Fibroblast of peridontal ligament (primary cell): Measurements from ENCODE around the gene BCAP29.

ENCODE experiments used
- DNase-seq: peaks from one replicate; pipeline ENCODE4 v3.0.0-alpha.2; 2010; ENCODE audit errors: extremely low read depth

BCAP29 gene

DNA sequence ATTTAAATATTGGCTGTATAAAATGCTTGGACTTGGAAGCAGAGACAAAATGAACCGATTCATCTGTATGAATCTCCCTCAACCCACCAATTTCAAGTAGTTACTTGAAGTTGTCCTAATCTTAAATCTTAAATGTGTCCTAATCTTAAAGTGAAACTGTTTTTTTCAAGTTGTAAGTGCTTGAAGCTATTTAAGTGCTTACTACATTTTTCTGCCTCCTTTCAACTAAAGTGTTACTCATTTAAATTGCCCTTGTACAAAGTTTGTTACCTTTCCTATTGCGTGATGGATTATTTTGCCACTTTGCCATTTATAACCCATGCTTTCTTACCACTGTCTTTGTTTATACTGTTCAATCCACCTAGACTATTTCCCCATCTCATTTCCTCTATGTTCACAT lies 2.8 kb downstream of the BCAP29 start:
- peak; percentile 28 for DNase-seq

DNA sequence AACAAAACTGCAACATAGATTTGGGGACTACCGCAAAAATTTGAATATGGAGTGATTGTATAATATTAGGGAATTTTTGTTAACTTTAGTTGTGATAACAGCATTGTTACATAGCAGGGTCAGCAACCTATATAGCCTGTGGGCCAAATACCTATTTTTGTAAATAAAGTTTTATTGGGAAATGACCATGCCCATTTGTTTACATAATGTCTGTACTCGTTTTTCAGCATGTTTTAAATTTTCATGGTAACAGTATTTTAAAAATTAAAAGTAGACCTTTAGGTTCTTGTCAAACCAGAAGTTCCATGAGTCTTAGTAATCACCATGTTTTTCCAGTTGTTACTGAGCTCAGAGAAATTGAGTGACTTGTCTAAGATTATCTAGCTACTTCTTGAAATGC lies 4.7 kb downstream of the BCAP29 start:
- DNase-seq: no peak

DNA sequence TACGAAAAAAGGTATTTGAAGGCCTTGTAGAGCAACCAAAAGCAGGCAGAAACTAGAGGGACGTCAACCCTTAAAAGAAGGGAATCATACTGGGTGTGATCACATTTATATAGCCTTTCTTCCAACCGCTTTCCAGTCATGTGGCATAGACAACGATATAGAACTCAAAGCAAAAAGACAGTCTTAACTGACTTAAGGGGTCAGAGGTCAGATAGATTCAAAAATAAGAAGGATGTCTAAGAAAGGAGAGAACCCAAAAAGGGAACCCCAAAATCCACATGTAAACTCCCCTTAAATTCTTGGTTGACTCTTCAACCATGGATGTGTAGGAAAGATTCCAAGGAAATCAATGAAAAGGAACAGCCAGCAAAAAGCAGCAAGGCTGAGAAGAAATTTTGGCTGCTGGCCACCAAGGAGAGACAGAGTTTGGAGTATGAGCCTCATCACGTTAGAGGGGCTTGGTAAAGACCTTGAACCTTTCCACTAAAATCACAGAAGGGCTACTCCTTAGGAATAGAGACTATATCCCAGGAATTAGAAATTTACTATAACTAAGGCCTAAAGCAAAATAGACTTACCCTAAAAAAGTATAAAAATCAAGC lies 8.6 kb downstream of the BCAP29 start:
- DNase-seq: no peak

- DNase-seq: peak; percentile 46
Measured at GRCh38 chr7:107591421-107591820, 11.4 kb downstream of the BCAP29 start.

- peak; percentile 80 for DNase-seq
Measured at GRCh38 chr7:107592361-107593024, 12.4 kb downstream of the BCAP29 start.

- no peak for DNase-seq
Measured at GRCh38 chr7:107593025-107593410, 13.0 kb downstream of the BCAP29 start.

DNA sequence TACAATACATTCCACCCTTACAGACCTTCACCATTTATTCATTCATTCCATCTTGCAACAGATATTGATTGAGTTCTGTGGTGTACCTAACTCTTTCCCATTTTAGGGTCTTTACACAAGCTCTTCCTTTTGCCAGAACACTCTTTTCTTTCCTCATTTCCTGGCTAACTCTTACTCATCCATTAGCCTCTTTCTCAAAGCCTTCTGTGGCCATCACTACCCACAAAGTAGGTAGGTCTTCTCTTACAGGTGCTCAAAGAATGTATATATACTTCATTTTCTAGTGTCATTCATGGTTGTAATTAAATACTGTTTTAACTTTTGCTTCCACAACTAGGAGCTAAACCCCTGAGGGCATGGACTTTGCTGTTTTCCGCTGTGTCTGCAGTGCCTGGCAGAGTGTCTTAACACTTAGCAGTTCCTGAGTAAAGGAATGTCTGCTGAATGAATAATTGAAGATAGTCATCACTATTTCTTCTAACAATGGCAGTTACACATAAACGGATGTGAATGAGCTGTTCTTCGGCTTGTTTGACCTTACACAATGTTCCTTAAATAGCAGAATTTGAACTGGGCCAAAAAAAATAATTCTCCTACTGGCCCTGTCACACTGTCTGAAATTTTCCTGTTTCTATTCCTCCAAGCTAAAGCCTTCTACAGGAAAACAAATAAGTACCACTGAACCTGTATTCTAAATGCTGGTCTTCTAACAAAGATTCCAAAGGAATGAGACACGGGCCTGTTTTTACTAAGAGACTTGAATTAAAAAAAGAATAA lies 15.1 kb downstream of the BCAP29 start:
- DNase-seq: peak; percentile 86

DNA sequence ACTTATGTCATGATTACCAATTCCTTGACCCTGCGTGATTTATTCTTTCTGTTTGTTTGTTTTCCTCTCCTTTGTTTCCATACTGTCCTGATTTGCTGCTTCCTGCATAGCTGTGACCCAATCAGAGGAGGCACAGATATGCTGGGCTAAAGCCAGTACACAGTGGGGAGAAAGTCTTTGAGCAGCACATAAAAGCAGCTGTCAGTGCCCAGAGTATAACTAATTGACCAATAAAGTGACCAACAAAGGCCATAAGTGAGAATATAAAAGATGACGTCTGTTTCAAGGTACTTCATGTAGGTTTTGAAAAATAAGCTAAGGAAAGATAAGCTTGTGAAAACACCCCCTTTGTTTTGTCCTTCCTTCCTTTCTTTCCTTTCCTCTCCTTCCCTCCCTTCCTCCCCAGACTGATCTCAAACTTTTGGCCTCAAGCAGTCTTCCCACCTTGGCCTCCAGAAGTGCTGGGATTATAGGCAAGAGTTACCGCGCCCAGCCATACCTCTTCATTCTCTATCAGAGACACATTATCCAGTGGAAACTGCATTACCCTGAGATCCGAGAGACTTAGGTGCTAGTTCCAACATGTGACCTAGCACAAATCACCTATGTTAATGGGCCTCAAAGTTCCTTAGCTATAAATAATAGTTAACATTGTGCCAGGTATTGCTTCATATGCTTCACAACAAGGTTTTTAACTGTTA lies 17.0 kb downstream of the BCAP29 start:
- DNase-seq: no peak

DNA sequence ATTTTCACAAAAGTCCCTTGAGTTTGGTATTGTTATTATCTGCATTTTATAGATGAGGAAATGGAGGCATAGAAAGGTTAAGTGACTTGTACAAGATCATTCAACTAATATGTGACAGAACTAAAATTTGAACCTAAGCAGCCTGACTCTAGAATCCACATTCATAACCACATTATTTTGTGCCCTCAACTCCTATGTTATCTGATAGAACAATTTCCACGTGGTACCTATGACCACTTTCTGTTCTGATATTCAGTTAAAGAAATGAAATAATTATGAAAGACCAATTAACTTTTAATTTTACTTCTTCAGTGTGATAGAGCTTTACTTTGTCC lies 17.5 kb downstream of the BCAP29 start:
- DNase-seq: no peak

DNA sequence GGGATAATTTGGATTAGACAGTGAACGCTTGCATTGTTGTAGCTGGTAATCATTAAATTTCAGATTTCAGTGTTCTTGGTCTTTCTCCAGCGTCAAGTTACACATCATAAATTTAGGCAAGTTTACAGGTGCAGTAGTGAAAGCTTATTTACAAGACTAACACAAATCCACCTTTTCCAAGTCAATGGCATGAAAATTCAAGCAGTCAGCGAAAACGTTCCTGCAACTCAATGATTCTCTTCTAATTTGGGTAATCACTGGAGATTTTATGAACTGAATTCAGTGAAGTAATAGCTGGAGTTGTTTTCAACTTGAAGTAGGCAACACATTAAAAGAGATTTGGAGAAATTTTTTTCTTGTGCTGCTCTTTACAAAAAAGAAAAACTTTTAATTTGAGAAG lies 17.9 kb downstream of the BCAP29 start:
- no peak for DNase-seq

DNA sequence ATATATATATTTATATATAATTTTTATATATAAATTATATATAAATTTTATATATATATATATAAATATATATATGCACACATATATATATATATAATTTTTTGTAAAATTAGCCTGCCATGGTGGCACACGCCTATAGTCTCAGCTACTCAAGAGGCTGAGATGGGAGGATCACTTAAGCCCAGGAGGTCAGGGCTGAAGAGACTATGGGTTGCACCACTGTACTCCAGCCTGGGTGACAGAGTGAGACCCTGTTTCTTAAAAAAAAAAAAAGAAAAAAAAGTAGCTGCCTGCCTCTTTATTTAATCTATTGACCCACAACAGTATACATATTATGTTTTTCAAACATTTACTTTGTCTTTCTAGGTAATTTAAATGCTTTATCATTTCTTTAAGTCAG lies 19.2 kb downstream of the BCAP29 start:
- no peak for DNase-seq

GRCh38 chr7:107600816-107601215 lies 20.8 kb downstream of the BCAP29 start:
- DNase-seq: no peak

DNA sequence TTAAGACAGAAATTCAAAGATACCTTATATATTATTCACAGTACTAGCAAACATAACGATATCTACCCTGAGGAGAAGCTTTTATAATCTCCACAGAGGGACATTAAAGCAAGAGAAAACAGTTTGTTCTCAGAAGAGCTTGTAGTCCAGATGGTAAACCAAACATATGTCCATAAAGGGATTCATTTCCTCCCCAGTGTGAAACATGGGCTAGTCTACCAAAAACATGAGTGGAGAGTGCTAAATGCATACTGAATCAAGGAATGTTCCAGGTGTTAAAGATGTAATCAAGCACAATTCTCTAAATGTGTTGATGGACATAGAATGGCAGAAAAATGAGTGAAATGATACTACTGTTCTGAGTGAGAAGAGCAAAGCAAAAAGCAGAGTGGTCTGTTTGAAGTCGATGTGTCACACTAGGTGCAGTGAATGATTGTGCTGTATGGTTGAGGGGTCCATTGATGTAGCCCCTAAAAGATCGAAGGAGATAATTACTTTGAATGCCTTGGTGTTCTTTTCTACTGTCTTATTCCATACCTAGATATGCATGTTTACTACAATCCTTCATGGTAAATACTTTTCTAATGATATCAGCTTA lies 25.3 kb downstream of the BCAP29 start:
- no peak for DNase-seq

DNA sequence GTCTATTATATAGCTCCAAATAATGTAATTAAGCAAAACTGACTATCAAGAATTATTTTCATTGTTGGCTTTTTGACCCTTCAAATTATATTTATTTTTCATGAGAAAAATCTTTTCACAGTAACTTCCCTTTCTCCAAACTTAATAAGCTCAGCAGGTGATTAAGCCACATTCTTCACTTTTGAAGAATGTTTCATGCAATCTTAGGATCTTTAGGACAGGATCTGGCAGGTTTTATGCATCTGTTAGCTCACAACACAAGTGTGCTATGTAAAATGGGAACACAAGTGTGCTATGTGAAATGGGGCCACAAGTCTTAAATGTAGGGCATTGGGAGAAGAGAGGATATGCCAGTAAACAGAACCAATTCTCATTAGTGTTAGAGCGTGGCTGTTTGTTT lies 26.3 kb downstream of the BCAP29 start:
- no peak for DNase-seq

- no peak for DNase-seq
Measured at GRCh38 chr7:107609811-107610261, 29.8 kb downstream of the BCAP29 start.

GRCh38 chr7:107610323-107610722 lies 30.3 kb downstream of the BCAP29 start:
- no peak for DNase-seq

GRCh38 chr7:107613439-107613838 lies 33.4 kb downstream of the BCAP29 start:
- DNase-seq: no peak

GRCh38 chr7:107613948-107614347 lies 33.9 kb downstream of the BCAP29 start:
- peak; percentile 44 for DNase-seq

GRCh38 chr7:107614425-107614824 lies 34.4 kb downstream of the BCAP29 start:
- DNase-seq: peak; percentile 81

- no peak for DNase-seq
Measured at GRCh38 chr7:107615910-107616680, 36.0 kb downstream of the BCAP29 start.

DNA sequence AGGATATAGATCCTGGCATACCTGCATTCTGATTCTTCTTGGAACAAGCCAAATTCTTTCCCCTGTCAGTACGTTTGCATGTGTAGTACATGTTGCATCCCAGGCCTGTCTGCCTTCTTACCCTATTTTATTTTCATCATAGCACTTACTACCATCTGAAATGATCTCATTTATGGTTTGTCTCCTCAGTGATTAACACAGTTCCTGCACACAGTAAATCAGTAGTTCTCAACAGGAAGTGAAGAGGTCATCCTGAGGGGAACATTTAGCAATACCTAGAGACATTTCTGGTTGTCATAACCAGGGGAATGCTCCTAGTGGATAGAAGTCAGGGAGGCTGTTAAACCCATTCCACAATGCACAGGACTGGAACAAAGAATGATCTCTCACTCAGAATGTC lies 42.4 kb downstream of the BCAP29 start:
- DNase-seq: peak; percentile 36
